CD14-positive monocyte (primary cell): ENCODE data around the gene RPL15. TPM values are rescaled to one million over a fixed set of nuclear protein-coding genes. Genes with fewer than 3 reads are reported as not detected.

Experiments used
- DNase-seq, 3 donors: peaks; one replicate each; pipeline ENCODE4 v3.0.0-alpha.2; 2011 to 2022
- H2AFZ ChIP-seq: 2 replicates; pipeline ENCODE4 v1.6.0; 2012; ENCODE audit warnings: mild to moderate bottlenecking, low read depth, low read length, inconsistent platforms; ENCODE audit not compliant: insufficient read depth, poor library complexity, severe bottlenecking
- H3K27ac ChIP-seq, 2 donors: 1 replicate in 1 of 2; 2 replicates in 1 of 2; pipeline ENCODE4 v1.5.1; 2012 to 2013; ENCODE audit warnings: low read length in 2 of 2, control low read depth in 1 of 2, inconsistent platforms in 1 of 2, low read depth in 1 of 2, mild to moderate bottlenecking in 1 of 2
- H3K27me3 ChIP-seq, 2 donors: one replicate each; pipeline versions ENCODE4 v1.6.0 to v1.6.1; 2011 to 2013; ENCODE audit warnings: low read length in 2 of 2; ENCODE audit not compliant: control insufficient read depth in 2 of 2, insufficient read depth in 2 of 2
- H3K36me3 ChIP-seq, 2 donors: replicated peaks in 1 of 2; 1 replicate in 1 of 2; 2 replicates in 1 of 2; pipeline versions ENCODE4 v1.5.1 to v1.6.1; 2012 to 2013; ENCODE audit warnings: low read length in 2 of 2, control low read depth in 1 of 2, inconsistent platforms in 1 of 2, mild to moderate bottlenecking in 1 of 2; ENCODE audit not compliant: insufficient read depth in 2 of 2, control insufficient read depth in 1 of 2
- H3K4me1 ChIP-seq, 2 donors: 1 replicate in 1 of 2; 2 replicates in 1 of 2; pipeline versions ENCODE4 v1.5.1 to v1.6.1; 2012 to 2013; ENCODE audit warnings: low read length in 2 of 2, control low read depth in 1 of 2, inconsistent platforms in 1 of 2, mild to moderate bottlenecking in 1 of 2, moderate library complexity in 1 of 2; ENCODE audit not compliant: insufficient read depth in 2 of 2, control insufficient read depth in 1 of 2
- H3K4me2 ChIP-seq: replicated peaks from 2 replicates; pipeline ENCODE3; 2012; ENCODE audit warnings: low read length, moderate library complexity, mild to moderate bottlenecking; ENCODE audit not compliant: poor library complexity, severe bottlenecking; ENCODE audit errors: extremely low read depth
- H3K4me3 ChIP-seq, 3 experiments: fragments of 200-600 bp in 1 of 3; sonication (generic) in 1 of 3; replicated peaks in 1 of 3; 1 replicate in 2 of 3; 2 replicates in 1 of 3; pipeline ENCODE4 v1.5.1; 2011 to 2013; ENCODE audit warnings: low read length in 3 of 3, mild to moderate bottlenecking in 3 of 3, control low read depth in 2 of 3, low read depth in 2 of 3, inconsistent platforms in 1 of 3, moderate library complexity in 1 of 3
- H3K79me2 ChIP-seq: 2 replicates; pipeline ENCODE4 v1.6.0; 2012; ENCODE audit warnings: mild to moderate bottlenecking, control low read depth, inconsistent platforms, low read length, moderate library complexity; ENCODE audit not compliant: insufficient read depth
- H3K9ac ChIP-seq: 2 replicates; pipeline ENCODE4 v1.6.0; 2017; ENCODE audit warnings: low read length, mild to moderate bottlenecking; ENCODE audit not compliant: insufficient read depth, poor library complexity, severe bottlenecking
- H3K9me3 ChIP-seq, 2 donors: replicated peaks in 1 of 2; 1 replicate in 1 of 2; 2 replicates in 1 of 2; pipeline versions ENCODE4 v1.5.1 to v1.6.1; 2012 to 2013; ENCODE audit warnings: low read length in 2 of 2, control low read depth in 1 of 2; ENCODE audit not compliant: control insufficient read depth in 1 of 2, insufficient read depth in 1 of 2
- H4K20me1 ChIP-seq: 2 replicates; pipeline ENCODE4 v1.6.0; 2012; ENCODE audit warnings: mild to moderate bottlenecking, low read length, control low read depth, moderate library complexity; ENCODE audit not compliant: insufficient read depth
- H3K27ac Mint-ChIP-seq, 7 donors: one replicate each; pipeline ENCODE4 v1.8.0; 2020; ENCODE audit warnings: mild to moderate bottlenecking in 7 of 7, mixed read lengths in 7 of 7, moderate library complexity in 6 of 7, inconsistent platforms in 2 of 7
- H3K27me3 Mint-ChIP-seq, 3 donors: one replicate each; pipeline ENCODE4 v1.8.0; 2021 to 2022; ENCODE audit warnings: low read depth in 3 of 3, mild to moderate bottlenecking in 3 of 3, mixed read lengths in 3 of 3, moderate library complexity in 3 of 3, inconsistent platforms in 1 of 3
- H3K36me3 Mint-ChIP-seq, 2 donors: one replicate each; pipeline ENCODE4 v1.8.0; 2020; ENCODE audit warnings: mixed read lengths in 2 of 2, inconsistent platforms in 1 of 2, mild to moderate bottlenecking in 1 of 2
- H3K4me1 Mint-ChIP-seq: one replicate; pipeline ENCODE4 v1.8.0; 2020; ENCODE audit warnings: mild to moderate bottlenecking, mixed read lengths
- H3K4me3 Mint-ChIP-seq, 2 donors: one replicate each; pipeline ENCODE4 v1.8.0; 2020; ENCODE audit warnings: mild to moderate bottlenecking in 2 of 2, mixed read lengths in 2 of 2, moderate library complexity in 1 of 2
- H3K9me3 Mint-ChIP-seq, 7 donors: one replicate each; pipeline ENCODE4 v1.8.0; 2020 to 2022; ENCODE audit warnings: mixed read lengths in 7 of 7, mild to moderate bottlenecking in 6 of 7, moderate library complexity in 6 of 7, inconsistent platforms in 2 of 7
- WGBS: methylation state at CpG from one replicate; pipeline ENCODE4 v1.1.5; 2013; ENCODE audit warnings: missing lambda C conversion rate; ENCODE audit not compliant: insufficient coverage; 5-methylcytosine and 5-hydroxymethylcytosine counted together
- intact Hi-C, 2 donors: fragments of 100-400 bp; cut with micrococcal nuclease; formaldehyde crosslinking; loops; one replicate each; pipeline versions ENCODE4 v1.15.0 to v1.15.1; 2023
- polyA plus RNA-seq, 3 donors: library from polyadenylated mRNA; depleted of rRNA in 1 of 3; unstranded in 2 of 3; stranded (reverse) in 1 of 3; fragments of 300-500 nt in 2 of 3; fragments of >200 nt in 1 of 3; fragmentation: Illumina TruSeq in 2 of 3; gene quantifications; 1 replicate in 2 of 3; 2 replicates in 1 of 3; pipeline ENCODE4 v1.2.3, GENCODE V29; 2012 to 2021
- TF ChIP-seq, protein P1 (sequence below): fragments of 200-600 bp; IDR thresholded peaks from one replicate; pipeline ENCODE4 v1.8.0; 2022; ENCODE audit warnings: antibody characterized with exemption, mild to moderate bottlenecking

Gene RPL15
- polyA plus RNA-seq, 3 donors, result 2,510 to 3,161 (median 2,781) TPM

DNA sequence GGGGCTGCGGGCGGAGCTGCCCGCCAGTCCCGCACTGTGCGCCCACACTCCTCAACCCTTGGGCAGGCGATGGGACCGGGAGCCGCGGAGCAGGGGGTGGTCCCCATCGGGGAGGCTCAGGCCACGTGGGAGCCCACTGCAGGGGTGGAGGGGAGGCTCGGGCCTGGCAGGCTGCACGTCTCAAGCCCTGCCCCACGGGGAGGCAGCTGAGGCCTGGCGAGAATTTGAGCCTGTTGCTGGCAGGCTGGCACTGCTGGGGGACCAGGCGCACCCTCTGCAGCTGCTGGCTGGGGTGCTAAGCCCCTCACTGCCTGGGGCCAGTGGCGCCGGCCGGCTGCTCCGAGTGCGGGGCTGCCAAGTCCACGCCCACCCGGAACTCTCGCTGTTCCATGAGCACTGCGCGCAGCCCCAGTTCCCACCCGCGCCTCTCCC, 34.4 kb upstream of the RPL15 start:
- H3K36me3 ChIP-seq, result peaks cover 0 to 16% of the 10 kb centered on the region in 2 donors
- H4K20me1 ChIP-seq, result peaks cover 94% of the 10 kb centered on the region
- peaks cover 13 to 28% of the 10 kb centered on the region in 2 donors for H3K36me3 Mint-ChIP-seq
- H3K4me2 ChIP-seq, result no peak overlapping the region
- WGBS, result 97% methylated on average over 24 of the region's 28 CpGs
- H2AFZ ChIP-seq, result no peak overlapping the region
- intact Hi-C loops, result no loop called here
- H3K4me1 Mint-ChIP-seq, result peaks cover 25% of the 10 kb centered on the region
- no peak overlapping the region for H3K27ac Mint-ChIP-seq
- DNase-seq, result no peak
- peaks cover 0 to 3% of the 10 kb centered on the region in 2 donors for H3K9me3 ChIP-seq
- peaks cover 3 to 7% (median 6%) of the 10 kb centered on the region in 7 donors for H3K9me3 Mint-ChIP-seq
- TF ChIP-seq, protein P1, sequence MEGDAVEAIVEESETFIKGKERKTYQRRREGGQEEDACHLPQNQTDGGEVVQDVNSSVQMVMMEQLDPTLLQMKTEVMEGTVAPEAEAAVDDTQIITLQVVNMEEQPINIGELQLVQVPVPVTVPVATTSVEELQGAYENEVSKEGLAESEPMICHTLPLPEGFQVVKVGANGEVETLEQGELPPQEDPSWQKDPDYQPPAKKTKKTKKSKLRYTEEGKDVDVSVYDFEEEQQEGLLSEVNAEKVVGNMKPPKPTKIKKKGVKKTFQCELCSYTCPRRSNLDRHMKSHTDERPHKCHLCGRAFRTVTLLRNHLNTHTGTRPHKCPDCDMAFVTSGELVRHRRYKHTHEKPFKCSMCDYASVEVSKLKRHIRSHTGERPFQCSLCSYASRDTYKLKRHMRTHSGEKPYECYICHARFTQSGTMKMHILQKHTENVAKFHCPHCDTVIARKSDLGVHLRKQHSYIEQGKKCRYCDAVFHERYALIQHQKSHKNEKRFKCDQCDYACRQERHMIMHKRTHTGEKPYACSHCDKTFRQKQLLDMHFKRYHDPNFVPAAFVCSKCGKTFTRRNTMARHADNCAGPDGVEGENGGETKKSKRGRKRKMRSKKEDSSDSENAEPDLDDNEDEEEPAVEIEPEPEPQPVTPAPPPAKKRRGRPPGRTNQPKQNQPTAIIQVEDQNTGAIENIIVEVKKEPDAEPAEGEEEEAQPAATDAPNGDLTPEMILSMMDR, result no peak
- H3K27me3 Mint-ChIP-seq, result peaks cover 0 to 3% (median 1%) of the 10 kb centered on the region in 3 donors
- H3K4me3 Mint-ChIP-seq, result no peak overlapping the region
- peaks cover under 1 to 1% of the 10 kb centered on the region in 2 donors for H3K4me1 ChIP-seq
- no peak overlapping the region for H3K4me3 ChIP-seq
- no peak overlapping the region for H3K9ac ChIP-seq
- no peaks in the 10 kb centered on the region for H3K27me3 ChIP-seq
- H3K79me2 ChIP-seq, result peaks cover 24% of the 10 kb centered on the region
- H3K27ac ChIP-seq, result no peak overlapping the region

DNA sequence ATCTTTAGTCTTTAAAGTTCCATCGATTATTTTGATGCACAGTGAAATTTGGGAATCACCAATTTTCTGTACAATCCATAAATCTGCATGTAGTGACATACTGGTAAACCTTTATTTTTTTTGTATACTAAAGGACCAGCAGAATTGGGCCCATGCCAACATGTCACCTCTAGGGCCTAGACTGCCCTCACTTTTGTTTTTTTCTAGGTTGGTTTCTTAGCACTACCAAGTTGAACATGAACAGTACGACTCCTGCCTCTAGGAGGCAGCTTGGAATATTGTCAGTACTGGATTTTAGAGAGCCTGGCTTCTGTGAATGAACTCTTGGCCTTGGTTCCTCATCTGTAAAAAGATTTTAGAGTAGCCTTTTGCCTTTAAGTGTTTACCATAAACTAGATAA, 32.5 kb upstream of the RPL15 start:
- H3K4me1 Mint-ChIP-seq, result peaks cover 30% of the 10 kb centered on the region
- Histone ChIP-seq H3K9ac (no peak overlapping the region), H3K4me1 (peaks cover 5 to 10% of the 10 kb centered on the region in 2 donors), H2AFZ (no peak overlapping the region), H3K27ac (no peak overlapping the region), H3K9me3 (peaks cover 0 to 3% of the 10 kb centered on the region in 2 donors), H3K27me3 (no peaks in the 10 kb centered on the region), H3K4me2 (no peak overlapping the region), H3K79me2 (peaks cover 10% of the 10 kb centered on the region), H3K4me3 (no peak overlapping the region), H4K20me1 (peaks cover 94% of the 10 kb centered on the region), H3K36me3 (peaks cover 0 to 10% of the 10 kb centered on the region in 2 donors)
- no peak for DNase-seq
- TF ChIP-seq, protein P1, result peak; percentile 7
- intact Hi-C loops, result no loop called here
- no peak overlapping the region for H3K4me3 Mint-ChIP-seq
- H3K36me3 Mint-ChIP-seq, result peaks cover 10 to 21% of the 10 kb centered on the region in 2 donors
- peak overlapping the region in 1 of 7 donors; percentile 37 for H3K27ac Mint-ChIP-seq
- peaks cover 0 to 3% (median under 1%) of the 10 kb centered on the region in 3 donors for H3K27me3 Mint-ChIP-seq
- no CpG with 5 or more reads among the region's 2 CpGs for WGBS
- H3K9me3 Mint-ChIP-seq, result peaks cover 3 to 7% (median 6%) of the 10 kb centered on the region in 7 donors
